ENCODE results near the gene CYB5RL. TPM values are rescaled to one million over a fixed set of nuclear protein-coding genes. Genes with fewer than 3 reads are reported as not detected.

The CYB5RL gene
- total RNA-seq, 2 donors from 2014 or later, result 4.4 to 7.2 TPM

DNA sequence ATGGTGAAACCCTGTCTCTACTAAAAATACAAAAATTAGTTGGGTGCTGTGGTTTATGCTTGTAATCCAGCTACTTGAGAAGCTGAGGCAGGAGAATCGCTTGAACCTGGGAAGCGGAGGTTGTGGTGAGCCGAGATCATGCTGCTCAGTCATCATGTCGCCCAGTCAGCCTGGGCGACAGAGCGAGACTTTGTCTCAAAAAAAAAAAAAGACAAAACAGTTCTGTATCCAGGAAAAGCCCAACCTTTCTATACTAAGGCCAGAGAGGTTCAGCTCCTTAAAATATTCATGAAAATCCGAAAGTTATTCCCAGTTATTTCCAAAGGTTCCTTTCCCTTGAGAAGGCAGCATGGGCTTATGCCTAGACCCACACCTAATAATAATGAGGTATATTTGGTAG lies 4.4 kb upstream of the CYB5RL start:
- intact Hi-C loops (cut with DNase I), result loop anchor here in 1 of 2 donors (10.0 kb wide), 1 partner anchor 71 kb away; no protein-coding TSS in a partner anchor
- DNase-seq, result no peak
- ATAC-seq, result no peak

DNA sequence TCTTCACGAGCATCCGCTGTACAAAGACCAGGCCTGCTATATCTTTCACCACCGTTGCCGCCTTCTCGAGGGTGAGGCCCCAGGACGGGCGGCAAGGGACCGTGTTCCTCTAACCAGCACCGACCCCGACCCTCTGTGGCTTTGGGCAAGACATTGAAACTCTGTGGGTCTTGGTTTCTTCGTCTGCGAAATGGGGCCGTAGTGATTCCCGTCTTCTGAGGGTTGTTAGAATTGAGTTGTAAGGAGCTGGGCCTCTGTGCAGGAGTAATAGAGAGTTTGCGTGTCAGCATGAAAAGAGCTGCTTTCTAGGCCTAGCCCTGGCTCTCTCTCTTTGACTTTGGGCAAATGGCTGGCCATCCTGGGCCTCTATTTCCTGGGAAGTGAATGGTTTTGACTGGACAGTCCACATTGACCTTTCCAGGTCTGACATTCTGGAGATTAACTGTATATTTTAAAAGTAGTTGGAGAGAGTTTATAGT lies 728 bp upstream of the CYB5RL start:
- DNase-seq, result no peak
- intact Hi-C loops (cut with DNase I), result loop anchor here in 1 of 2 donors (10.0 kb wide), 1 partner anchor 74 kb away; no protein-coding TSS in a partner anchor
- ATAC-seq, result no peak

DNA sequence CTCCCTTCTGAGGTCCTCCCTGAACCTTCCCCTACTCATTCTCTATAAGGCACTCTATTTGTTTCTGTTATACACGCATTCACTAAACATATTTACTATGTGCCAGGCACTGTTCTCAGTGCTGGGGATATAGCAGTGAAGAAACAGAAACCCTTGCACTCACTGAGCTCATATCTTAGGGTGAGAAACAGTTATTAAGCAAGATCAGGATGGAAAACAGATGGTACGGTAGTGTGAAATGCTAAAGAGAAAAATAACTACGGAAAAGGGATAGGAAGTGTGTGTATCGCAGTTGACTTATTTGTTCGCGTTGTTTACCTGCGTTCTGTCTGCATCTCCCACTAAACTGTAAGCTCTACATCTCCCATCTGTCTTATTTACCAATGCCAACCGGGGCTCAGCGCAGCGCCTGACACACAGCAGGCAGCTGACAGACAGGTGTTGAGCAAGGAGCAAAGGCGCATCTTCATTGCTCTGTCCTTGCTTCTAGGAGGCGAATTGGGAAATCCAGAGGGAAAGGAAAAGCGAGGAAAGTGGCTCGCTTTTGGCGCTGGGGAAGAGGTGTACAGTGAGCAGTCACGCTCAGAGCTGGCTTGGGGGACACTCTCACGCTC lies 572 bp downstream of the CYB5RL start:
- intact Hi-C loops (cut with DNase I), result loop anchor here in 1 of 2 donors (10.0 kb wide), 1 partner anchor 296 kb away; no protein-coding TSS in a partner anchor
- ATAC-seq, result no peak

DNA sequence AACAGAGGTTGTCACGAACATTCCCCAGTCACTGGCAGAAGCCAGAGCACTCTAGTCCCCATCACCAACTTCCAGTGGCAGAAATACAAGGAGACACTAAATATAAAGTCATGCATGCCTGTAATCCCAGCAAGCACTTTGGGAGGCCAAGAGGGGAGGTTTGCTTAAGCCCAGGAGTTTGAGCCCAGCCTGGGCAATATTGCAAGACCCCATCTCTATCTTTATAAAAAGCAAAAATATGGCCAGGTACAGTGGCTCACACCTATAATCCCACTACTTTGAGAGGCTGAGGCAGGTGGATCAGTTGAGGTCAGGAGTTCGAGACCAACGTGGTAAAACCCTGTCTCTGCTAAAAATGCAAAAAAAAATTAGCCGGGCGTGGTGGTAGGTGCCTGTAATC lies 6.4 kb downstream of the CYB5RL start:
- intact Hi-C loops (cut with DNase I), result loop anchor here in 1 of 2 donors (10.0 kb wide), 1 partner anchor 301 kb away; no protein-coding TSS in a partner anchor
- DNase-seq, result no peak
- no peak for ATAC-seq

More for the DNA sequence above, 572 bp downstream of the CYB5RL start:
- no peak for DNase-seq

DNA sequence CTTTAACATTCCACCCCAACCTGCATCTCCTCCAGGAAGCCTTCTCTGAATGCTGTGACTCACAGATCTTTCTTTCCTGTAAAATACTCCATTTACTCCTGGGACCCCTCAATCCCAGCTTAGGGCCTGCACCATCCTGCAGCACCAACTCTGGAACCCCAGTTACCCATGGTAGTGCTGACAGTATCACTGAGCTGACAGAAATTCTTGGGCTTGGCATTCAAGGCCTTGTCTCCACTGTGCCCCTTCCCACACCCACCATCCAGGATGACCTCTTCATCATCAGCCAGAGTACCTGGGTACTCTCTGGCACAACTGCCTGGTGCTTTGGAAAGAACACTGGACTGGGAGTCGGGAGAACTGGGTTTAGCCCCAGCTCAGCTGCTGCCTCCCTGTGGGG lies 8.3 kb downstream of the CYB5RL start:
- intact Hi-C loops (cut with DNase I), result loop anchor here in 1 of 2 donors (10.0 kb wide), 1 partner anchor 303 kb away; no protein-coding TSS in a partner anchor
- DNase-seq, result no peak

DNA sequence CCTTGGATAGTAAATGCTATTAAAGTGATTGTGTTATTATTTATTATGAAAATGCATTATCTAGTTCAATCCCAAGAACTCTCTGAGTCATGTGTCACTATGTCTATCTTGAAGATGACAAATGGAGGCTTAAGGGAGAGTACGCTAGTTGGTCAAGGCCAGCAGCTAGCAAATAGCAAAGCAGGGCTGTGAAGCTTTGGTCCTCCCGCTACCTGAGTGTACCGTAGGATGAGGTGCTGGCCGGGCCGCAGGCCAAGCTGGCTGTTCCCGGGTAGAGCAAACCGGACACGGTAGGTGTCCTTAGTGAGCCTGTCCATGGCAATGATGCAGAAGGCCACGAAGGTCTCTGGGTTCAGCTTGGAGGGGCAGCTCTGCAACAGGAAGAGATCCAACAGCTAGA lies 9.3 kb downstream of the CYB5RL start:
- no peak for ATAC-seq
- intact Hi-C loops (cut with DNase I), result loop anchor here in 1 of 2 donors (10.0 kb wide), 1 partner anchor 304 kb away; no protein-coding TSS in a partner anchor
- no peak for DNase-seq

More for the DNA sequence above, 8.3 kb downstream of the CYB5RL start:
- no peak for ATAC-seq

DNA sequence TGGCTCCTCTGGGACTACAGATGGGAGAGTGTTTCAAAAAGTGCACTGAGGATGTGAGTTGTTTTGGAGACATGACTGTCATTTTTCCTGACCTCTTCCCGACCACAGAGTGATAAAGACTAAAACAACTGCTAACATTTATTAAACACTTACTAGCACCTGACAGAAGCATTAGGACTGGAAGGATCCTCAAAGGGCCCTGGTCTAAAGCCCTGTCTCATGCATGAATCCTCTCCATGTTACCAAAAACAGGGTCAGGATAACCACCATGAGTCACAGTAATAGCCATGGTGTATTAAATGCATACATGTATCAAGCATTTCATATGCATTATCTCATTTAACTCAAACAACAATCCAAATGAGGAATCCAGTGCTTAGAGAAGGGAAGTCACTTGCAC lies 11.5 kb downstream of the CYB5RL start:
- intact Hi-C loops (cut with DNase I), result no loop called here
- ATAC-seq (no peak), DNase-seq (no peak)

DNA sequence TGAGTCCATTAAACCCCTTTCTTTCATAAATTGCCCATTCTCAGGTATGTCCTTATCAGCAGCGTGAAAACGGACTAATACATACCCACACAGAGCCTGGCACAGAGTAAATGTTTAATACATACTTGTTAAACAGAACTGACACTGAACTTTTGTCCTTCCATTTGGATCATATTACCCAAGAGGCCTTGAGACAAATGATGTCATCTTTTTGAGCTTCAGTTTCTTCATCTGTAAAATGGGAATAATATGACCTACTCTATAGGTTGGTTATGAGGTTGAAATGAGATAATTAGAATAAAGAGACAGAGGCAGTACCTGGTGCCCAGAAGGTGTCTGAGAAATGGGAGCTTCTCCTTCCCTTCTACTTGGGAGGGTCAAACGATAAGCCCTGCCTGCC lies 13.8 kb downstream of the CYB5RL start:
- intact Hi-C loops (cut with DNase I), result no loop called here
- no peak for ATAC-seq
- DNase-seq, result no peak

DNA sequence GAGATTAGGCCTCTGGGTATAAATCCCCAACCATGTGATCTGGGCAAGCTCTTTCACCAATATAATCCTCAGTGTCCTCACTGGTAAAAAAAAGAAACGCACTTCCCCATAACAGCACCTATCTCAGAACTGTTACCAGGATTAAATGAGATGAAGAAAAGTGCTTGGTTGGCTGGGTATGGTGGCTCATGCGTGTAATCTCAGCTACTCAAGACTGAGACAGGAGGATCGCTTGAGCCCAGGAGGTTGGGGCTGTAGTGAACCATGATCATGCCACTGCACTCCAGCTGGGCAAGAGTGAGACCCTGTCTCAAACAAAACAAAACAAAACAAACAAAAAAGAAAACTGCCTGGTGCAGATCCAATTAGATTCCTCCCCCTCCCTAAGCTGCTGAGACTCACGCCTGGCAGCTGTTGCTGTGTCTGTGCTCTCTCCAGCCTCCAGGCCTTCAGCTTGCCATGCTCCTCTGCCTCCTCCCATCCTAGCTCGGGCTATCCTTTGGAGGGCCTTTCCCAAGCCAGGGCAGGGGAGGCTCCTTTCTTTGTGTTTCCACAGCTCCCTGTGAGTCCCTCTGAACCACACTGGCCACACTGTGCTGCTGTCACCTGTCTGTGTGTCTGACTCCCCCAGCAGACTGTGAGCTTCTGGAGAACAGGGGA lies 19.0 kb downstream of the CYB5RL start:
- no peak for DNase-seq
- intact Hi-C loops (cut with DNase I), result no loop called here
- ATAC-seq, result no peak

DNA sequence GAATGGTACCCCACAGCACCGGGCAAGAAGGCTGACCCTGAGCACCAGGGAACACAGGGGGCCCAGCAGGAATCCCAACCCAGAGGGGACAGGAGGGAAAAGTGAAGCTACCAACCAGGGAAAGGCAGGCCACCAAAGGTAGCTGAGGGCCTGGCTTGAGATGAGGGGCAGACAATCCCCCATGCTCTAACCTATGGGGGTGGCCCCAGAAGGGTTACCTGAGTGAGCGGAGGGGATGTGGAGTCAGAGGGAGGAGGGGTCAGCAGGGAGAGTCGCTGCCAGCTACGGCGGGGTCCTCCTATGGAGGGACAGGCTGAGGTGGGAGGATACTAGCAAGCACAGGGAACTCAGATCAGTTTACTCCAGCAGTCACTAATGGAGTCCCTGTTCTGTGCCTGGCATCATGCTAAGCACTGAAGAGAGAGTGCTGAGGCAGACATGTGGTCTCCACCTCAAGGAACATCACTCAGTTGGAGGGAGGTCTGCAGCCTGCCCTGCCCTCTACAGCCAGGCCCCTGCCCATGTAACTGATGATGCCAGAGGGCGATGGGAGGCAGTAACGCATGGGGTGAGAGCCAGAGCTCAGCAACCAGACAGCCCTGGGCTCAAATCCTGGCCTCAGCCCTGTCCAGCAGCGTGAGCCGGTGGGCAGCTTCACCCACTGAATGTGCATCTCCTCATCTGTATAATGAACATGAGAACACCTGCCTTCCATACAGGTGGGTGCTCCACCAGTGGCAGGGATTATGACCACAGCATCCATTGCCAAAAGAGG lies 21.3 kb downstream of the CYB5RL start:
- intact Hi-C loops (cut with DNase I), result no loop called here
- no peak for DNase-seq
- no peak for ATAC-seq

DNA sequence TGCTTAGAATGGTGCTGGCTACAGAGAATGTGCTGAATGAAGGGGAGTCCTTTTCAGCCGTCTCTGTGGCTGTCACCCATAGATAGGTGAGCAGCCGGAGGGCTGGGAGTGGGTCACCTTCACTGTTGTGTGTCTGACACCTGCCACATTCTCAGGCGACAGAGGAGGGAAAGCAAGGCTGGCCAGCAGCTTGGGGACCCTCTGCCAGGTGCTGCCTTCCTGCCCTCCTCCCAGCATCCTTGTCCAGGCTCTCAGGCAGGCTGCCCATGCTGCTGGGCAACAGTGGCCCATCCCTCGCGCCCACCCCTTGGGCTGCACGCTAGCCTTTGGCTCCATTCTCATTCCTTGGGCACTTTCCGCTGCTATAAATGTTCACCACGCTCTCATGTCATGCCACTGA lies 22.1 kb downstream of the CYB5RL start:
- ATAC-seq, result no peak
- intact Hi-C loops (cut with DNase I), result no loop called here

DNA sequence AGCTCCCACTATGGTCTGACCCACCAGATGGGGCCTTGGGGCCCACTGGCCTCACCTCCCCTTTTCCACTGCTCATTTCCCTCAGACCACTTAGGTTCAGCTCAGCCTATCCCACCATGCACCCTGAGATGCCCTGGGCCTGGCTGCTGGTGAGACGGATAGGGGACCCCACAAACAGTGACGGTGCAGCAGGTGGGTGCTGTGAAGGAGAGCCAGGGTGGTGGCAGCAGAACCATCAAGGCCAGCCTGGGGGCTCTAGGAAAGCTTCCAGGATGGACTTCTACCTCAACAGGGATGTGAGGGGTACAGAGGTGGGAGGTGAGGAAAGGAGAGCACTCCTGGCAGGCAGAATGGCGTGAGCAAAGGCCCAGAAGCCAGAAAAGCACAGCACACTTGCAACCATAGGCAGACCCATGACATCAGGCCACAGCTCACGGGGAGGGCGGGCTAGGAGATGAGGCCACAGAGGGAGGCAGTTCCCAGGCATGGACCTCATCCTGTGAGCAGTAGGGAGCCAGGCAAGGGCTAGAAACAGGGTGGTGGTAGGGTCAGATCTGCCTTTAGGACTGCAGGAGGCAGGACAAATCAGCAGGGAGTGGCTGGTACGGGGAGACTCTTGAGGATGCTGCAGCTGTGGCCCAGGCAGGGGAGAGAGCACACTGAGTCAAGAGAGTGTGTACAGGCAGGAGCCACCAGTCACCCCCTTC lies 23.1 kb downstream of the CYB5RL start:
- DNase-seq (no peak), ATAC-seq (no peak)
- intact Hi-C loops (cut with DNase I), result no loop called here

More for the DNA sequence above, 22.1 kb downstream of the CYB5RL start:
- no peak for DNase-seq

DNA sequence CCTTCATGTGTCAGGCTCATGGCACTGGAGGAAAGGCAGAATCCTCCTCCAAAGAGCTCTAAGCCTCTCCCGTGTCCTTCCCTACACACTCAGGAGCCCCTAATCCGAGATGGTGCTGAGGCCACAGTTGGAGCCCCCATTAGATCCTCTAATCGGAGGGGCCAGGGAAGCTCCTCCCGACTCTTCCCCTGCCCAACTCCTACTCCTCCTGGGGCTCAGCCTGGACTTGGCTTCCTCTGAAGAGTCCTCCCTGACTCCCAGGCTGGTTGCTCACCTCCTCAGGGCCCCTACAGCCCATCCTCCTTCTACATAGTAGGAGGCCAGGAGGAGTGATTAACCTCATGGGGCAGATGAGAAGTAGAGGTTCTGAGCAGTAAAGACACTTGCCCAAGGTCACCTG lies 25.7 kb downstream of the CYB5RL start:
- no peak for ATAC-seq
- intact Hi-C loops (cut with DNase I), result no loop called here
- DNase-seq, result no peak

DNA sequence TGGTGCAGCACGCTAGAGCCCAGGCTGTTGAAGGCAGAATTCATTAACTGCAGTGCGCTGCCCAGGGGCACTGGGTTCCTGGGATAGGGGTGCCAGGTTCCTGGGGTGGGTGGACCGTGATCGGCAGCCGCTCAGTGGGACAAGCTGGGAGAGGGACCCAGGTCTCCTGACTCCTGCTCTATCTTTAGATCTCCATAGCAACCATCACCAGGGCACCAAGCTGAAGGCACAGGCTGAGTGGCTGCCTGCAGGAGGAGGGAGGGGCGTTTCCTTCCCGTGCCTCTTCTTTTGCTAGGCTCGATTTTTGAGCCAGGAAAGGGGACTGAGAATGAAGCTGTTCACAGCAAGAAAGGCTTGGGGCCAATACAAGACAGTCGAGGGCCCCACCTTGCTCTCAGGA lies 26.1 kb downstream of the CYB5RL start:
- DNase-seq, result no peak
- no peak for ATAC-seq
- intact Hi-C loops (cut with DNase I), result no loop called here

DNA sequence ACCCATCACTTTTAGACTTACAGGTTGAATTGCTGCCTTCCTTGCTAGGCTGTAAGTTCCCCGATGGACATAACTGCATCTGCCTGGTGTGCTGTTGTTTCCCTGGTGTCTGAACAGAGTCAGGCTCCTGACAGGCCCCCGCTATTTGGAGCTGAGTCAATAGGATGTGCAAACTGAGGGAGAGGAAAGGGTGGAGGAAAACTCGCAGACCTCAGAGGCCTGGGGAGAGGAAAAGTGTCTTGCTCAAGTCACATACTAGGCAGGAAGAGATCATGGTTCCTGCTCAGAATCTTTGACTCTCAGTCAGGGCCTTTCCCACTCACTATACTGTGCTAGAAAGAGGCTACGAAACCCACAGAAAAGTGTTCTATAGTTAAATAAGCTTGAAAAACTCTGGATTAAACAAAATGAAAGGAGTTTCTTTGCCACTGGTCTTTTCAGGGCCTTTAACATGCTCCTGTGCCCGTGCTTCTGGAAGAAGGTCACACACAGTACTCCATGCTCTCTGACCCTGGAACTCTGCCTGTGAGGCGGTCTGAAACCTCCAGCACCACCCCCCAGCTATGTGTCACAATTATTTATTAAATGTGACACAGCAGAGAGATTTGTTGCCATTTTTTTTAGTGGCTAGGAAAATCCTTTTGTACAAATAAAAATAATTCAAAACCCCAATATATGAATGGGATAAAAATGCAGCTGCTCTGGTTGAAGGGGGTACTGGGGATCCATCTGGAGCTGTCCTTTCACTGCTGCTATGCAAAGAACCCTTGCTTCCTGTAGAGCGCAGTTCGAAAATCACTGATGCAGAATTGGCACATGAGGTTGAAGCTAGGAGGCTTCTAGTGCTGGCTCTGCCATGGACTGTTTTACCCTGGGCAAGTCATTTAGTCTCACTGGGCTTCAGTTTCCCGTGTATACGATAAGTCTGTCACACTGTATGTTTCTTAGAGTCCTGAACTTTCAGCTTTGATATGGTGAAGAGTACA lies 26.9 kb downstream of the CYB5RL start:
- DNase-seq, result no peak
- peak in 1 of 2 donors; percentile 68 for ATAC-seq

DNA sequence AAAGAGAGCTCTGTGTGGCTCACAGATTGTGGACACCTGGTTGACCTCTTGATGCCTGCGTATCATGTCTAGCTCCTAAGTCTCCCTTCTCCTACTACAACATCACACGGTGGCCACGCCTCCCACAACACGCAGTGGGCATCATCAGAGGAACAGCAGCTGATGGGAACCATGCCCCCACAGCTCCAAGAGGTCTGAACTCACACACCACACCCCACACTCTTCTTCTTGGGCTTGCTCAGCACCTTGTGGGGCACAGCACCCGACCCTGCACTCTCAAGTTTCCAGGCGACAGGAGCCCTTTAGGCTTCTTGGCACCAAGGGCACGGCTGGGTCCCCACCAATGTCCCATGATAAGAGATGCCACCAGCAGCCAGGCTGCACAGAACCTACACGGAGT lies 28.2 kb downstream of the CYB5RL start:
- intact Hi-C loops (cut with DNase I), result no loop called here
- no peak for ATAC-seq
- DNase-seq, result no peak

More for the DNA sequence above, 26.9 kb downstream of the CYB5RL start:
- intact Hi-C loops (cut with DNase I), result no loop called here

DNA sequence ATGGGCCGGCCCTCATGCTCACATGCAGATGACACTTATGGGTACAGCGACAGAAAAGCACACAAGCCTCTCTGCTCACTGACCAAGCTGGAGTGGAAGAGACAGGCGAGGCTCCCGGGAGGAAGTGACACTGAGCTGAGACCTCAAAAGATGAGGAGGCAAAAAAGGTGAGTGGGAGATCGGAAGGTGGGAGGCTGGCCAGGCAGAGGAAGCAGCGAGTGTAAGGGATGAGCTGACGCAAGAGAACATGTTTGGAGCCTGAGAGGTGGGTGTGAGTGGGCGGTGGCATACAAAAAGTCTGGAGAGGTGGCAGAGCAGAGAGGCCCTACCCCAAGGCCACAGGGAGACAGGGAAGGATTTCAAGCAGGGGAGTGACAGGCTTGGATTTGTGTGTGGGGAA lies 28.8 kb downstream of the CYB5RL start:
- ATAC-seq (no peak), DNase-seq (no peak)
- intact Hi-C loops (cut with DNase I), result no loop called here

DNA sequence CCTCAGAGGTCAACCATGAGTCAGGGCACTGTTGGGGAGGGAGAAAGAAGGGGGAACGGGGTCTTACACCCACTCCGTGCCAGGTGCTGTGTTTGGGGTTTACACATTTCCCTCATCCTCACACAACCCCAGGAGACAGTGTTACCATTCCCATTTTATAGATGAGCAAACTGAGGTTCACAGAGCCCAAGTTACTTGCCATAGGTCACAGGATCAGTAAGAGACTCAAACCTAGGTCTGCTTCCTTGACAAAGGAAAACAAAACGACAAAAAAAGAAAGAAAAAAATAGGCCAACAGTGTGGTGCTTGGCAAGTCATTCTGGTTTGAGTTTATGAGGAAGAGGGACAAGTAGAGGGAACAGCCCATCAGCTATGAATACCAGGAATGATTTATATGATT lies 30.8 kb downstream of the CYB5RL start:
- DNase-seq, result no peak
- intact Hi-C loops (cut with DNase I), result no loop called here
- no peak for ATAC-seq
